ENCODE data around the gene COX10. TPM values are rescaled to one million over a fixed set of nuclear protein-coding genes. Genes with fewer than 3 reads are reported as not detected.
"Not testable (repeated sequence)": the region's sequence is repeated elsewhere in the genome, so short reads cannot be mapped to it uniquely, and the experiment has no call there.

COX10 gene
- total RNA-seq, 2 donors from 2014 or later: 16.8 to 25.7 TPM

DNA sequence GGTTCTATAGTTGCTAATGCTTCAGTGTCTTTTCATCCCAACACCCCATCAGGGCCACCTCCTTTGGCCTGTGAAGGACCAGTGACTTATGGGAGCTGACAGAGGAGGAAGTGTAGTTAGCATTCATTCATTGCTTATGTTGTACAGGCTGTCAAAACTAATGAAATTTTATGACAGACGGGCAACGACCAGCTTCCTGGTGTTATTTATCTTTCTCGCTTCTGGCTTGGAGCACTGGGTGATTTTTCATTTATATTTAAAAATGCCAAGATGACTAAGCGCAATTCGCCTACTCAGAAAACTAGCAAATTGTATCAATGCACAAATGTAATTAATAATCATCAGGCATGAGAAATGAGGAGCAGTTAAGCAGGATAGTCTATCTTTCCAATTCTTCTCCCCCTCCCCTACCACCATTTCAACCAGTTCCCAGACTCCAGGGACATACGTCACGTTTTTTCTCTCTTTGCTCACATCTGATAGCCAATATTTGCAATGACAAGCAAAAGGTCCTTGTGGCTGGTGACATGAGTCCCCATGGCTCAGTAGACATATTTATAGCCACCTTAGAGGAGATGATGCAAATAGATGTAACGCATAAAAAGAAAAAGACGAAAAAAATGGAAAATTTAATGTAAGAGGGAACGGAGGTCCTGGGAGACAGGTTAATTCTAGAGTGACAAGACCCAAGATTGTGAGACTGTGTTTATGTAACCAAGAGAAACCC is 156.1 kb downstream of the COX10 start:
- no peak overlapping the region for H3K27ac Mint-ChIP-seq
- H3K9me3 Mint-ChIP-seq: no peaks in the 10 kb centered on the region
- DNase-seq (ENCODE audit: low spot score in 2 of 2): no peak
- no peak for ATAC-seq
- H3K36me3 Mint-ChIP-seq: no peaks in the 10 kb centered on the region

- H3K9me3 Mint-ChIP-seq: no peaks in the 10 kb centered on the region
- ATAC-seq (no peak), DNase-seq (ENCODE audit: low spot score in 2 of 2) (no peak)
- no peak overlapping the region for H3K27ac Mint-ChIP-seq
- H3K36me3 Mint-ChIP-seq: no peaks in the 10 kb centered on the region
Observed at GRCh38 chr17:14227052-14227451, 157.7 kb downstream of the COX10 start.

DNA sequence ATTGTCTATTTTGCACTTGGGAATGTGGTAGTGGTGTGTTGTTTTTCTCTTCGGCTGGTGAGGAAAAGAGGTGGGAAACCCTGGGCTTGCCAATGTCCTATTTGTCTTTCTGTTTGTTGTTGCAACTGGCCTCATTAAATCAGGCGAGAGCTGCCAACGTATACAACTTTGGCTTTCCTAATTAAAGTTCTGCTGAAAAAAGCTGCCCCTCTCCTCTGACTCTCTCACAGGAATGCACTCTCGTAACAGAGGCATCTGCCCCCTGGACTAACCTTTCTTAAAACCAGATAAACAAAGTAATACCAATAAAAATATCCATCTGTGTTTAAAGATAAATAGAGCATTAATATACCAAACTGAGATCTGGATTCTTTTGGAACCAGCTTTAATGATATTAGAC is 159.6 kb downstream of the COX10 start:
- Mint-ChIP-seq H3K36me3 (no peaks in the 10 kb centered on the region), H3K27ac (no peak overlapping the region), H3K9me3 (no peaks in the 10 kb centered on the region)
- DNase-seq (ENCODE audit: low spot score in 2 of 2) (no peak), ATAC-seq (no peak)

GRCh38 chr17:14231187-14231586 is 161.9 kb downstream of the COX10 start:
- not testable (repeated sequence) for ATAC-seq; DNase-seq (ENCODE audit: low spot score in 2 of 2); H3K27ac Mint-ChIP-seq; H3K9me3 Mint-ChIP-seq; H3K36me3 Mint-ChIP-seq

DNA sequence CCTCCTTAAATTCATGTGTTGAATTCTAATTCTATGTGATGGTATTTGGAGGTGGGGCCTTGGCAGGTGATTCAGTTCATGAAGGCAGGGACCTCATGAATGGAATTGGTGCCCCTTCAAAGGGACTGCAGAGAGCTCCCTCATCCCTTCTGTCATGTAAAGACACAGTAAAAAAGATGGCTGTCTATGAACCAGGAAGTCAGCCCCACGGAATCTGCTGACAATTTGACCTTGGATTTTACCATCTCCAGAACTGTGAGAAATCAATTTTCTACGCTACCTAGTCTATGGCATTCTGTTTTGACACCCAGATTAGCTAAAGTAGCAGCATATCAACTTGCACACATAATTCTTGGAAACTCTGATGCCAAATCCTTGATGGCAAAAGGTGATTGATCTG is 165.7 kb downstream of the COX10 start:
- not testable (repeated sequence) for H3K27ac Mint-ChIP-seq; H3K9me3 Mint-ChIP-seq; ATAC-seq; DNase-seq (ENCODE audit: low spot score in 2 of 2); H3K36me3 Mint-ChIP-seq

- H3K27ac Mint-ChIP-seq; ATAC-seq; H3K36me3 Mint-ChIP-seq; H3K9me3 Mint-ChIP-seq; DNase-seq (ENCODE audit: low spot score in 2 of 2): not testable (repeated sequence)
Observed at GRCh38 chr17:14236032-14236431, 166.7 kb downstream of the COX10 start.

DNA sequence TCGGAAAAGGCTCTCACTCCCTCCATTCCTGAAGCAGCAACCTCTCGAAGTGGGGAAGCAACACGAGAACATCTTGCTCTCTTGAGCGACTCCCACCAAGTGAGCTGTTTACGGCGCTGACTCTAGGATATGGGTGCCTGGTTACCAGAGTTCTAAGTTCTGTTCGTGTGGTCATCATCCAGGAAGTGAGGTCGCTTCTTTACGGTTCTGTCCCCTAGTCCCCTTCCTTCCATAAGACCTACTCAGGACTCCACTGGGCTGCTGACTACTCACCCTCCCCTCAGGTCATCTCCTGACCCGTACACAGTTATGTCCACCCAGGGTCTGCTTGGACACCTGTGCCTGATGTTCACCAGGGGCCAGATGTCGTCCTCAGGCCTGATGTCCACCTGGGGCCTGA is 167.5 kb downstream of the COX10 start, which contains the start of gene CDRT15:
TSS of gene CDRT15 (minus strand) at position 101 of the 400 bp plus-strand sequence. CDS start at position 72, 29 bp downstream.
- not testable (repeated sequence) for H3K36me3 Mint-ChIP-seq; H3K9me3 Mint-ChIP-seq; DNase-seq (ENCODE audit: low spot score in 2 of 2); H3K27ac Mint-ChIP-seq; ATAC-seq

- not testable (repeated sequence) for ATAC-seq
Observed at GRCh38 chr17:14239271-14239670, 170.0 kb downstream of the COX10 start.

DNA sequence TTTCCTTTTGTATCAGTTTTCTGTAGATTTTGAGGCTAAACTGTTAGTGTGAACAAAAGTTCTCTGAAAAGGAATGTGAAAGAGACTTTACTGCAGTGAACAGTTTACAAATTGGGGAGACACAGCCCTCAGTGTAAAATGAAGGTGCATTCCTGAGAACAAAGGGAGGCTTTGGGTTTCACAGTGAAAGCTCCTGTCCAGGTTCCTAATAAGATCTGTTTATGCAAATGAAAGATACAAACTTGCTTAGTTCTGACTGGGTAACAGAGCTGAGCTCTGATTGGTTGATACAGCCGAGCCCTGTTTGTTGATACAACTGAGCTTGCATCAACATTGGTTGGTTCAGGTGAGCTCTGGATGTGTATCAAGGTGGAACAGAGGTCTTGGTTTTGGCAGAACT is 175.7 kb downstream of the COX10 start:
- Mint-ChIP-seq H3K27ac (no peak overlapping the region), H3K9me3 (no peaks in the 10 kb centered on the region)

More at GRCh38 chr17:14239271-14239670, 170.0 kb downstream of the COX10 start:
- H3K9me3 Mint-ChIP-seq; DNase-seq (ENCODE audit: low spot score in 2 of 2); H3K36me3 Mint-ChIP-seq; H3K27ac Mint-ChIP-seq: not testable (repeated sequence)

GRCh38 chr17:14245629-14246028 is 176.3 kb downstream of the COX10 start:
- H3K27ac Mint-ChIP-seq: no peak overlapping the region
- no peaks in the 10 kb centered on the region for H3K36me3 Mint-ChIP-seq
- ATAC-seq: no peak
- no peaks in the 10 kb centered on the region for H3K9me3 Mint-ChIP-seq
- DNase-seq (ENCODE audit: low spot score in 2 of 2): no peak

More for the DNA sequence above, 175.7 kb downstream of the COX10 start:
- no peak for ATAC-seq
- H3K36me3 Mint-ChIP-seq: no peaks in the 10 kb centered on the region
- DNase-seq (ENCODE audit: low spot score in 2 of 2): no peak

Other genes with a start within 250 kb of the COX10 start
- gene CDRT15, start 167.4 kb downstream of the COX10 start, total RNA-seq: not detected
- 1 to 10 TPM; 5.0 to 6.5 TPM for gene HS3ST3B1, start 231.6 kb downstream of the COX10 start, total RNA-seq